Esophagus muscularis mucosa (tissue), 4 donors: ENCODE measurements around the gene PEG3.

ENCODE experiments used
- EP300 ChIP-seq: sonication (generic); formaldehyde crosslinking; IDR thresholded peaks from one replicate; pipeline ENCODE4 v1.6.1; 2017; ENCODE audit warnings: antibody characterized with exemption
- POLR2A ChIP-seq: fragments of 450-650 bp; IDR thresholded peaks from one replicate; pipeline ENCODE4 v1.6.1; 2017; ENCODE audit warnings: antibody characterized with exemption, moderate library complexity, mild to moderate bottlenecking, low read depth
- POLR2AphosphoS5 ChIP-seq, 2 donors: sonication (generic); formaldehyde crosslinking; IDR thresholded peaks; one replicate each; pipeline ENCODE4 v1.6.1; 2017; ENCODE audit warnings: antibody characterized with exemption in 2 of 2
- TF ChIP-seq, protein P1 (sequence below), 3 experiments: fragments of 200-600 bp in 2 of 3; fragments of 450-650 bp in 1 of 3; sonication (generic) in 2 of 3; IDR thresholded peaks; one replicate each; pipeline ENCODE4 v1.5.1; 2017 to 2019; ENCODE audit warnings: antibody characterized with exemption in 3 of 3, mild to moderate bottlenecking in 2 of 3, moderate library complexity in 1 of 3

- TF ChIP-seq, protein P1, sequence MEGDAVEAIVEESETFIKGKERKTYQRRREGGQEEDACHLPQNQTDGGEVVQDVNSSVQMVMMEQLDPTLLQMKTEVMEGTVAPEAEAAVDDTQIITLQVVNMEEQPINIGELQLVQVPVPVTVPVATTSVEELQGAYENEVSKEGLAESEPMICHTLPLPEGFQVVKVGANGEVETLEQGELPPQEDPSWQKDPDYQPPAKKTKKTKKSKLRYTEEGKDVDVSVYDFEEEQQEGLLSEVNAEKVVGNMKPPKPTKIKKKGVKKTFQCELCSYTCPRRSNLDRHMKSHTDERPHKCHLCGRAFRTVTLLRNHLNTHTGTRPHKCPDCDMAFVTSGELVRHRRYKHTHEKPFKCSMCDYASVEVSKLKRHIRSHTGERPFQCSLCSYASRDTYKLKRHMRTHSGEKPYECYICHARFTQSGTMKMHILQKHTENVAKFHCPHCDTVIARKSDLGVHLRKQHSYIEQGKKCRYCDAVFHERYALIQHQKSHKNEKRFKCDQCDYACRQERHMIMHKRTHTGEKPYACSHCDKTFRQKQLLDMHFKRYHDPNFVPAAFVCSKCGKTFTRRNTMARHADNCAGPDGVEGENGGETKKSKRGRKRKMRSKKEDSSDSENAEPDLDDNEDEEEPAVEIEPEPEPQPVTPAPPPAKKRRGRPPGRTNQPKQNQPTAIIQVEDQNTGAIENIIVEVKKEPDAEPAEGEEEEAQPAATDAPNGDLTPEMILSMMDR (IDR thresholded peaks at IDR 0.05): no peak
- TF ChIP-seq POLR2A (no peak), EP300 (no peak), POLR2AphosphoS5 (IDR thresholded peaks at IDR 0.05) (peak; percentile 69 to 84)
These were observed at the start of gene PEG3, which contains the start of gene ZIM2 for GRCh38 chr19:56840451-56841192.
